ENCODE data around the gene TMEM132C.

Gene TMEM132C

DNA sequence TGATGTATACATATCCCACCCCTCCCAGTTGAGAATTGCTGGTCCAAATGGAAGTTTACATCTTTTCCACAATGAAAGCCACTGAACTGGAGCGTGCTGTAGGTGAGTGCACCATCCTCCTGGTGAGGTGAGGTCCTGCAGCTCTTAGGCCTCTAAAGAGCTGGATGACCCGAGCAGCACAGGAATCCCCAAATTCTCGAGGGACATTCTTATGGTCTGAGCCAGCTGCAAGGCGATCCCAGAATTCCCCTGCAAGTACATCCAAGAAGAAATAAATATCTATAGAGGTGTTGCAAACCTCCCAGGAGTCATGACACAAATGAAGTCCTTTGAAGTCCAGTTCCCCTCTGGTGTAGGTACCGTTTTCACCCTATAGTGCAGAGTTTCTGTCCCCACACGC lies 24.0 kb downstream of the TMEM132C start:
- DNase-seq = no peak

DNA sequence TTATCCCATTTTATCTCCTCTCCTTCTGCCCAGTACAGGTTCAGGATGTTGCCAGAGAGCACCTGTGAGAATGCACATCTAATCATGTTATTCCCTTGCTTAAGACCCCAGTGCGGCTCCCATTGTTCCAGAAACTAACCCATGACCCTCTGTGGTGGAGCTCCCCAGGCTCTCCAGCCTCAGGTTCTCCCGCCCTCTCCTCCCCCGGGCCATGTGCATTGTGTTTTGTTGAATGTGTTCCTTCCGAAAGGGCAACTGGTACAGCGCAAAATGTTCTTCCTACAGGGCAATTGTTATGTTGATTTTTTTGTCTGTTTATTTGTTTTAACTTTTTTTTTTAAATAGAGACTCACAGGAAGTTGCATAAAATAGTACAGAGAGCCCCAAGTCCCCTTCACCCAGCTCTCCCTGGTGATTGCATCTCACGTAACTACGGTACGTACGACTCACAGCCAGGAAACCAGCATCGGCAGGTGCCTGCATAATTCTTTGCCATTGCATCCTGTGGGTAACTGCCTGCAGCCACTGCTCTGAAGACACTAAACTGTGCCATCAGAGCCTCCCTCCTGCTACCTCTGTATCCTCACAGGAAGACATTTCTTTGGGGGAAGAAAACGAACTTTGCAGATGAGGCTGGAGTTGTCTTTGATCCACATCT lies 31.2 kb downstream of the TMEM132C start:
- DNase-seq = no peak

GRCh38 chr12:128305336-128305892 lies 38.4 kb downstream of the TMEM132C start:
- DNase-seq = no peak

- no peak for DNase-seq
These were observed 40.8 kb downstream of the TMEM132C start for GRCh38 chr12:128307791-128308190.

DNA sequence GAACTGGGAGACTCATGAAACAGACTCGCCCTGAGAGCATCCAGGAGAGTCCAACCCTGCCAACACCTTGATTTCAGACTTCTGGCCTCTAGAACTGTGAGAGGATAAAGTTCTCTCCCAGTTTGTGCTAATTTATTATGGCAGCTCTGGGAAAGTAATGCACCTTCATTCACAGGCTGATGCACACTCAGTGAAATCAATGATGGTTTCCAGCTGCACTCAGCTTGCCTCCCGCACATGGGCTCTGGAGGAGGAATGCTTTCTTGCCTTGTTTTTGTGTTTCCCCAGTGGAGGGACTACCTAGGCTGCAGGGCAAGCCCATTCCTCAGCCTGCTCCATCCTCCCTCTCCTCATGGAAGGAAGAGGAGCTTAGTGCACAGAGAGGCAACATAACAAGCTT lies 45.7 kb downstream of the TMEM132C start:
- no peak for DNase-seq

DNA sequence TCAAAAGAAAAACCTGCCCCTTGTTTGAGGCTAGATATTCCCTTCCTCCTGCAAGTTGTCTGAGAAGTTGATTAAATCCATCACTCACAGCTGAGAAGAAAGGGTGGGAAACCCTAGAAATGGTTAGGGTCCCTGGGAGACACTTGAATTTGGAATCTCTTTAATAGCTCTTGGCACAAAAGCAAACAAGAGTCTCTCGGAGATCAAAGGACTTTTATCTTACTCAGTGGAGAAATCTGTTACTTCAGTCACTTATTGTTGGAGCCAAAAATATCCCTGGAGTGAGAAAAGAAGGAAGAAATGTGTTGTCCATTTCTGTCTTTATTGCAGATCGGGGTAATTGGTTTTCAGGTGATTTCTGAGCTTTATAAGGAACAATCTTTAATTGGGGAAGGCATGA lies 47.0 kb downstream of the TMEM132C start:
- no peak for DNase-seq

DNA sequence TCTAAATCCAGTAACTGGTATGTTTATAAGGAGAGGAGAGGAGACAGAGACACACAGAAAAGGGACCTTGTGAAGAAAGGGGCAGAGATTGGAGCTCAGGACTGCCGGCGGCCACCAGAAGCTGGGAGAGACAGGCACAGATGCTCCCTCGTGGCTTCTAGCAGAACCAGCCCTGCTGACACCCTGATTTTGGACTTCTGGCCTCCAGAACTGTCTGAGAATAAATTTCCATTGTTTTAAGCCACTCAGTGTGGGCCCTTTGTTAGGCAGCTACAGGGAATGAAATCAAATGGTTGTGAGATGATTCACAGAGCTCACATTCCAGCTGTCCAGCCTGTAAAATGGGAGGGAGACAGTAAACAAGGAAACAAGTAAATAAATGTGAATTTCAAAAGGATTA lies 47.6 kb downstream of the TMEM132C start:
- DNase-seq = no peak

- no peak for DNase-seq
These were observed 49.1 kb downstream of the TMEM132C start for GRCh38 chr12:128316078-128316477.

GRCh38 chr12:128316973-128317526 lies 50.1 kb downstream of the TMEM132C start:
- no peak for DNase-seq

DNA sequence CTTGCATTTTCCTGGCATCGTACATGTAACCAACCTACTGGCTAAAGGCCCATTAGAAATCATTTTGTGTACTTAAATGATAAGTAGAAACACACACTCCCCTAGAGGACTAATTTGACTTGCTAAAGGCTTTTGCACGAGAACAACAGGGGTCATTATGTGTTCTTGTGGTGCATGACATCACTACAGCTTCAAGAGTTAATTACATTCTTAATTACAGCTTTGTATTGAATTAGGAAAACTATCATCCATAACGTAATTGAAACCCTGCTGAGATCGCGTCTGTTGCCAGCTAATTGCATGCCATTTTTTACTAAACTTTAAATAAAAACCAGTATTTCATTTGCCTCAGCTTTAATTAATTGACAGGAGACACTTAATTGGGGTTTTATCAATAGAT lies 51.4 kb downstream of the TMEM132C start:
- DNase-seq = no peak

DNA sequence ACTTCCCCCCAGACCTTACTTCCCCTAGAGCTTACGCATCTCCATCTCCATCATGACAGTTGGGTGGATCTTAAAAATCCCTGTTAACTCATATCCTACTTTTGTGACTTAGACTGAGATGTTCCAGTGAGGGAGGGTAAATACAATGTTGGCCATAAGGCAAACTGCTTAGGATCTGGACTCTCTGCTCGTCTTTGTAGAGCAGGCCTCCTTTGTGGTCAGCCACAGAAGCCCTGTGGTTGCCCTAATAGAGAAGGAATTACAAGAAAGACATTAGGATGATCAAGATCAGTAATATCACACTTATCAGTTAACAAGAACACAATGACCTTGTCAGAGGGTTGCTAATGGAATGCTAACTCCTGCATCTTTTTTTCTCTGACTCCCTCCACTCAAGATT lies 52.0 kb downstream of the TMEM132C start:
- no peak for DNase-seq

DNA sequence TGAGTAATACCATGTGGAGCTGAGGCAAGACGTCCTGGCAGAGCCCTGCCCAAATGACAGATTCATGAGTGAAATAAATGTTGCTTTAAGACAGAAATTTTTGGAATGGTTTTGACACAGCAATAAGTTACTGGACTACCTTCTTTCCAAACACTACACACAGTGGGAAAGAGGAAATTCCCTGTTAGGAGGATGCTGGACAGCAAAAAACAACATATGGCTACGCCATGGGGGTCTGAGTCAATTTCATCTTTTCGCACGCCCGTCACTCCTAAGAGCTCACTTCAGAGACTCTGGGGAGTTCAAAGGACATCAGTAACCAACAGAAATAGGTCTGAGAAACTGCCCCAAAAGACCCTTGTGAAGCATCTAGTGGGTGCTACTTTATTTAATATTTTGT lies 55.4 kb downstream of the TMEM132C start:
- no peak for DNase-seq

DNA sequence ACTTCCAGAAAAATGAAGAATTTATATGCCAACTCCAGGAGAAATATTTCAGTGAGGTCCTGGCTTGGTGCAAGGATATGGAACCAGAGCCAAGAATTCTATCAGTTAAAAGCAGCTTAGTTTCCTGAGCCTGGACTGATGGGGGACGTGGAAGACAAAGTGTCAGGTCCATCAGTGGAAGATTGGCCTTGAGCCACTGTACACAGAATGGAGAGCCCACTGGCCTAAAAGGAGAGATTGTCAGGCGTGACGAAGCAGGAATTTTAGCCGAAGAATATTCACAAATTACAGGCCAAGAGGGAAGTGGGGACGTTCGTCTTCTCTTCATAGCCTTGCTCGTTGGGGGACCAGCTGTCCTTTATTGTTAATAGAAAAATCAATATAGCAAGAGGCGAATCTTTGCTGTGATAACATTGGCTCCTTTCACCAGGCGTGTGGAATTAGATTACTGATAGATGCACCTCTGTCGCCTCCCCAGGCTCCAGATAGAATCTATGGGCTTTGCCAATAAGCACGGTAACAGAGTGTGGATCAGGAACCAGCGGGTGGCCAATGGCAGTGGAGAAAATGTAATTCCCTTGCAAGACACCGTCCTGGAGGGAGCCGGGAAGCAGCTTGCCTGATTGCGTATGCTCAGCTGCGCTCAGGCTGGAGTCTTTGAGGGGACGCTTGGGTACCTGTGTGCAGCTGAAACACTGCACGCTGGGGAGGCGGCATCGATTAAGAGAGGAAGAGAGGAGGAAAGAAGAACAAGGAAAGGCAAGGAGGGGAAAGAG lies 56.4 kb downstream of the TMEM132C start:
- DNase-seq = no peak

DNA sequence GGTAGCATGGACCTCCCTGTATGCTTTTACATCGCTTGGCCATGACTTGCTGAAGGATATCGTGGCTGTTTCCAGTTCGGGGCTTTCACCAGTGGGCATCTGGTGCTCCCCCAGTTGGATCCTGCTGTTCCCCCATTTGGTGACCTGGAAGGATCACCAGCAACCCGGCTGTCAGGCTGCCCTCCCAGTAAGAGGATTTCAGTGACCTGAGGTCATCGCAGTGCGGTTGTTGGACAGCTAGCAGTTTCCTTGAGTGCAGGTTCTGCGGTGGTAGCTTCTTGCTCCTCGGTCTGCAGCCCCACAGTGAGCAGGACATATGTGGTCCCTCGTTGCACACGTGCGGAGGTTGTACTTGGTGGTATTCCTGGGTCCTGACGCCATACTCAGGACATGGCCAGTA lies 58.7 kb downstream of the TMEM132C start:
- DNase-seq = no peak

GRCh38 chr12:128326406-128326805 lies 59.4 kb downstream of the TMEM132C start:
- DNase-seq = no peak

DNA sequence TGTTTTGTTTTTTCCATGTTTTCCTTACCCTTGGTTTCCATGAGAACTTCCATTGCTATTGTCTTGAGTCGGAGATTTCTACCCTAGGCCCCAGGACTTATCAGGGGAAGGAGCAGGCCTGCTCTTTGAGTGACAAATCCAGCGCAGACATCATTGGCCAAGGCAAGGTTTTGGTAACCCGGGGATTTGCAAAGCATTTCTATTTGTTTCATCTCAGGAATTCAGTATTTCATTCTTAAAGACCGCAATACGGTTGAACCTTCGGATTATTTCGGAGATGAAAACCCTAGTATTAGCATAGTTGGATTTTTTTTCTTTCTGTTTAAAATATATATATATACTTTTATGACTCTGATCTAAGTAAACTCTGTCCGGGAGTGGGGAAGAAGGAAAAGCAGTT lies 62.0 kb downstream of the TMEM132C start:
- no peak for DNase-seq

DNA sequence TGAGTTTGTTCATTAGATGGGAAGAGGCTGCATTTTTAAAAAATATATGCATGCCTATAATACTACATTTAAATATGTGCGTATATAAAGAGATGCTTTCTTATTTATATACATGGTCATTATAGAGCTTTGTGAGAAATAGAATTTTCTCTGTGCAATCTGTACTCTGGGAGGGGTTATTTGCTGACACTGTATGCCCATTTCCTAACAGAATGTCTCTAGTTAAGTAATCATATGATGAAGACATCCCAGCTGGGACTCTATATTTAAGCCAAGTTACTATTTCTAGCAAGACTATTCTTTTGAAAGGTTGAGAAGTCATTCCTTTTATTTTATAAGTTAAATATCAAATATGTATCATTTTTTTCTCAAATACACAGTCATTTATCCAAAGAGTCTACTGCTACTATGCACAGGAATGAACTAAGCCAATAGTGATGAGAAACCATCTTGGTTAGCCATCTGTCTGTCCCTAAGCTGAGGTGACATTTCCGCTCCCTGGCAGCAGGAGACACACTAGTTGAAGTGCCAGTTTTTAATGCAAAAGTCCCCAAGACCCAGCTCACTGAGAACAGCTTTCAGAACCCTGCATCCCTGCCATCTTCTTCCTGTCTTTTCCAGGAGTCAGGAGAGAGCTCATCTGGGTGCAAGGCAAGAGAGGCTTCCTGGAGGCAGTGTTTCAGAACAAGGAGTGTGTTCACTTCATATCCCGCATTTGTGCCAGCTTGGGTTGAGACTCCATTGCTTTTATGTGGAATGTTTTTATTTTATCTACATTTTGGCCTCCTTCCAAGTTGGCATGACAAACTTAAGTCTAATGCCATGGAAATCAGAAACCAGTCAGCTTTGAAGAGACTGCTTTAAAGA lies 69.5 kb downstream of the TMEM132C start:
- no peak for DNase-seq

DNA sequence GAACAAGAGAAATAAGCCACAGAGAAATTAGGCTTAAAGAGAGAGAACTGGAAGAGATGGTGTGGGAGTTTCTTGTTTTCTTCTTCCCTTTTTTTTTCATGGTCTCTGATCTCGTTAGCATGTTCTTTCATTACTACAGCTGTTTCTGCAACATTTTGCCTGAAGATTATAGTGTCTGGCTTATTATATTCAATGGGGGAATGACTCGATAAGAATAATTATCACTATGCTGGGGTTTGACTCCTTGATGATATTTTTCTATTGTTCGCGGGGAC lies 70.0 kb downstream of the TMEM132C start:
- DNase-seq = no peak

GRCh38 chr12:128337431-128338170 lies 70.6 kb downstream of the TMEM132C start:
- no peak for DNase-seq

- no peak for DNase-seq
These were observed 71.6 kb downstream of the TMEM132C start for GRCh38 chr12:128338386-128339125.

DNA sequence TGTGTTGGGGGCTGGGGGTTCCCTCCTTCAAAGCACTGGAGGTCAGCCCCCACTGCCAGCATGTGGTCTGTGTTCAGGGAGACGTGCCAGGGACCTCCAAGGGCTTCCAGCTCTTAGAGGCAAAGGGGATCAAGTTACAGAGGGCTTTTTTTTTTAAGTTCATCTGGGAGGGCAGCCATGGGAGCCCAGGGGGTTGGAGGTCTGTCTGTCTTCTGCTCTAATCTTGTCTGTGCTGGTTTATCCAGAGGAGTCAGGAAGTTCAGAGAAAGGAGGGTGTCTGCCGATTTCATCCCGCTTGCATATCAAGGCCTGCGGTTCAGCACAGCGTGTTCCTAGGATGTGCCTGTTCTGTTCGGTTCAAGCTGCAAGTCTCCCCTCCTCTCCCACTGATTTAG lies 72.2 kb downstream of the TMEM132C start:
- no peak for DNase-seq

- no peak for DNase-seq
These were observed 72.7 kb downstream of the TMEM132C start for GRCh38 chr12:128339631-128340030.

Data from fibroblast of skin of right quadriceps (primary cell).